Karpas-422 (cell line): ENCODE measurements around the gene EBF4. TPM values are rescaled to one million over a fixed set of nuclear protein-coding genes. Genes with fewer than 3 reads are reported as not detected.

Experiments
- DNase-seq: peaks from one replicate; pipeline ENCODE4 v3.0.0-alpha.2; 2015
- H2AFZ ChIP-seq: fragments of 200-600 bp; sonication (generic); 2 replicates; pipeline ENCODE4 v1.6.1; 2014; ENCODE audit warnings: antibody characterized with exemption, low read length, mixed read lengths
- H3K27ac ChIP-seq: fragments of 200-600 bp; sonication (generic); 2 replicates; pipeline ENCODE4 v1.5.1; 2014; ENCODE audit warnings: mild to moderate bottlenecking, low read length, moderate library complexity
- H3K27me3 ChIP-seq: fragments of 200-600 bp; sonication (generic); 2 replicates; pipeline ENCODE4 v1.6.1; 2014; ENCODE audit warnings: low read length, mixed read lengths
- H3K36me3 ChIP-seq: fragments of 200-600 bp; sonication (generic); 2 replicates; pipeline ENCODE4 v1.6.1; 2014; ENCODE audit warnings: low read length, mixed read lengths; ENCODE audit not compliant: insufficient read depth
- H3K4me1 ChIP-seq: fragments of 200-600 bp; sonication (generic); 2 replicates; pipeline ENCODE4 v1.6.1; 2014; ENCODE audit warnings: mild to moderate bottlenecking, low read length, mixed read lengths
- H3K4me2 ChIP-seq: fragments of 200-600 bp; sonication (generic); 2 replicates; pipeline ENCODE4 v1.6.1; 2014; ENCODE audit warnings: low read length, low read depth, mild to moderate bottlenecking; ENCODE audit not compliant: poor library complexity, severe bottlenecking
- H3K4me3 ChIP-seq: fragments of 200-600 bp; sonication (generic); 2 replicates; pipeline ENCODE4 v1.5.1; 2014; ENCODE audit warnings: mild to moderate bottlenecking, antibody characterized with exemption, low read length, mixed read lengths
- H3K79me2 ChIP-seq: fragments of 200-600 bp; sonication (generic); 2 replicates; pipeline ENCODE4 v1.6.1; 2014; ENCODE audit warnings: mild to moderate bottlenecking, low read length, mixed read lengths
- H3K9ac ChIP-seq: fragments of 200-600 bp; sonication (generic); 2 replicates; pipeline ENCODE4 v1.6.0; 2014; ENCODE audit warnings: low read length
- H3K9me2 ChIP-seq: fragments of 200-600 bp; sonication (generic), shearing (Covaris generic); replicated peaks from 2 replicates; pipeline ENCODE4 v1.6.0; 2014; ENCODE audit warnings: mild to moderate bottlenecking, low read length, moderate library complexity; ENCODE audit not compliant: insufficient read depth
- H3K9me3 ChIP-seq: fragments of 300-700, 200-600 bp; sonication (generic); 2 replicates; pipeline ENCODE4 v1.6.1; 2014; ENCODE audit warnings: low read length, mixed read lengths
- H4K20me1 ChIP-seq: fragments of 200-600 bp; sonication (generic); 2 replicates; pipeline ENCODE4 v1.6.1; 2014; ENCODE audit warnings: mild to moderate bottlenecking, antibody characterized with exemption, low read length, low read depth; ENCODE audit not compliant: insufficient read depth
- total RNA-seq: library from RNA; depleted of rRNA; stranded (reverse); fragments of >200 nt; shearing (Covaris generic); gene quantifications from 2 replicates; pipeline ENCODE4 v1.2.3, GENCODE V29; 2014; ENCODE audit warnings: low replicate concordance

The EBF4 gene
- total RNA-seq, 1 experiment from 2014 or later, result 6.5 TPM

GRCh38 chr20:2780948-2781347, 88.4 kb downstream of the EBF4 start:
- no peaks in the 10 kb centered on the region for H3K9me2 ChIP-seq
- H3K4me1 ChIP-seq, result peaks cover 7% of the 10 kb centered on the region

GRCh38 chr20:2783908-2784566, 91.5 kb downstream of the EBF4 start:
- H3K36me3 ChIP-seq, result no peaks in the 10 kb centered on the region
- no peaks in the 10 kb centered on the region for H3K9me2 ChIP-seq
- H3K9me3 ChIP-seq, result no peaks in the 10 kb centered on the region
- no peak for DNase-seq
- H3K27ac ChIP-seq, result no peak overlapping the region
- H2AFZ ChIP-seq, result no peak overlapping the region
- no peak overlapping the region for H3K9ac ChIP-seq
- no peak overlapping the region for H3K4me2 ChIP-seq
- H4K20me1 ChIP-seq, result no peaks in the 10 kb centered on the region
- H3K4me1 ChIP-seq, result peaks cover 7% of the 10 kb centered on the region
- H3K79me2 ChIP-seq, result no peaks in the 10 kb centered on the region
- H3K27me3 ChIP-seq, result no peaks in the 10 kb centered on the region
- no peak overlapping the region for H3K4me3 ChIP-seq

More at GRCh38 chr20:2780948-2781347, 88.4 kb downstream of the EBF4 start:
- Histone ChIP-seq H4K20me1 (no peaks in the 10 kb centered on the region), H3K36me3 (no peaks in the 10 kb centered on the region), H3K9ac (no peak overlapping the region), H3K9me3 (no peaks in the 10 kb centered on the region), H3K79me2 (no peaks in the 10 kb centered on the region), H3K4me3 (no peak overlapping the region), H3K27ac (no peak overlapping the region), H2AFZ (no peak overlapping the region), H3K4me2 (no peak overlapping the region), H3K27me3 (0 out of 2 replicates have a peak, but pooled peaks cover 2% of the 10 kb centered on the region)
- DNase-seq, result peak; percentile 57

- H3K4me1 ChIP-seq, result no peaks in the 10 kb centered on the region
Measured at GRCh38 chr20:2793471-2793870, 100.9 kb downstream of the EBF4 start.

GRCh38 chr20:2794202-2794748, 101.7 kb downstream of the EBF4 start:
- H3K36me3 ChIP-seq, result no peaks in the 10 kb centered on the region
- no peak overlapping the region for H3K4me2 ChIP-seq
- no peaks in the 10 kb centered on the region for H3K27me3 ChIP-seq

More at GRCh38 chr20:2793471-2793870, 100.9 kb downstream of the EBF4 start:
- no peaks in the 10 kb centered on the region for H4K20me1 ChIP-seq
- no peaks in the 10 kb centered on the region for H3K9me2 ChIP-seq
- H3K79me2 ChIP-seq, result no peaks in the 10 kb centered on the region
- no peak overlapping the region for H3K9ac ChIP-seq
- H3K4me3 ChIP-seq, result no peak overlapping the region
- H2AFZ ChIP-seq, result no peak overlapping the region
- DNase-seq, result no peak
- no peak overlapping the region for H3K4me2 ChIP-seq
- H3K9me3 ChIP-seq, result no peaks in the 10 kb centered on the region
- no peaks in the 10 kb centered on the region for H3K27me3 ChIP-seq
- H3K27ac ChIP-seq, result no peak overlapping the region
- H3K36me3 ChIP-seq, result no peaks in the 10 kb centered on the region

GRCh38 chr20:2794866-2795447, 102.4 kb downstream of the EBF4 start:
- Histone ChIP-seq H3K27me3 (no peaks in the 10 kb centered on the region), H3K9ac (no peak overlapping the region)

More at GRCh38 chr20:2794202-2794748, 101.7 kb downstream of the EBF4 start:
- H3K4me1 ChIP-seq, result no peaks in the 10 kb centered on the region
- H3K9ac ChIP-seq, result no peak overlapping the region
- no peaks in the 10 kb centered on the region for H4K20me1 ChIP-seq
- H3K9me3 ChIP-seq, result no peaks in the 10 kb centered on the region
- H3K79me2 ChIP-seq, result no peaks in the 10 kb centered on the region
- no peaks in the 10 kb centered on the region for H3K9me2 ChIP-seq
- H3K27ac ChIP-seq, result no peak overlapping the region
- H3K4me3 ChIP-seq, result no peak overlapping the region
- no peak overlapping the region for H2AFZ ChIP-seq
- no peak for DNase-seq

GRCh38 chr20:2795451-2795850, 102.9 kb downstream of the EBF4 start:
- Histone ChIP-seq H3K36me3 (no peaks in the 10 kb centered on the region), H4K20me1 (no peaks in the 10 kb centered on the region), H3K9me3 (no peaks in the 10 kb centered on the region), H3K79me2 (no peaks in the 10 kb centered on the region), H3K4me3 (no peak overlapping the region), H3K27ac (no peak overlapping the region), H3K9me2 (no peaks in the 10 kb centered on the region), H3K9ac (no peak overlapping the region), H3K4me1 (no peaks in the 10 kb centered on the region), H3K27me3 (no peaks in the 10 kb centered on the region), H2AFZ (no peak overlapping the region), H3K4me2 (no peak overlapping the region)
- no peak for DNase-seq

More at GRCh38 chr20:2794866-2795447, 102.4 kb downstream of the EBF4 start:
- DNase-seq, result peak; percentile 50
- Histone ChIP-seq H3K27ac (no peak overlapping the region), H3K36me3 (no peaks in the 10 kb centered on the region), H4K20me1 (no peaks in the 10 kb centered on the region), H3K9me3 (no peaks in the 10 kb centered on the region), H2AFZ (no peak overlapping the region), H3K4me3 (no peak overlapping the region), H3K4me2 (no peak overlapping the region), H3K79me2 (no peaks in the 10 kb centered on the region), H3K4me1 (no peaks in the 10 kb centered on the region), H3K9me2 (no peaks in the 10 kb centered on the region)

- Histone ChIP-seq H3K27ac (no peak overlapping the region), H3K79me2 (no peaks in the 10 kb centered on the region), H3K36me3 (no peaks in the 10 kb centered on the region), H3K9ac (no peak overlapping the region), H4K20me1 (no peaks in the 10 kb centered on the region), H3K4me1 (no peaks in the 10 kb centered on the region), H3K27me3 (no peaks in the 10 kb centered on the region), H3K9me3 (no peaks in the 10 kb centered on the region), H2AFZ (no peak overlapping the region), H3K4me3 (no peak overlapping the region), H3K4me2 (no peak overlapping the region), H3K9me2 (no peaks in the 10 kb centered on the region)
- no peak for DNase-seq
Measured at GRCh38 chr20:2796011-2796660, 103.6 kb downstream of the EBF4 start.
